Osteocyte (in vitro differentiated cells): Measurements from ENCODE around the gene PUM2. TPM values are rescaled to one million over a fixed set of nuclear protein-coding genes. Genes with fewer than 3 reads are reported as not detected.
A peak's percentile ranks its signal among the peaks of the same experiment; 100 is the strongest.

Experiments
- DNase-seq: peaks from one replicate; pipeline ENCODE4 v3.0.0; 2021; ENCODE audit warnings: mixed read lengths; ENCODE audit not compliant: unreplicated experiment; ENCODE audit errors: extremely low spot score
- H3K27ac Mint-ChIP-seq: one replicate; pipeline ENCODE4 v1.8.0; 2021; ENCODE audit warnings: mild to moderate bottlenecking, mixed read lengths; ENCODE audit not compliant: unreplicated experiment
- H3K27me3 Mint-ChIP-seq: one replicate; pipeline ENCODE4 v1.8.0; 2021; ENCODE audit warnings: mixed read lengths; ENCODE audit not compliant: unreplicated experiment
- H3K36me3 Mint-ChIP-seq: one replicate; pipeline ENCODE4 v1.8.0; 2021; ENCODE audit warnings: mixed read lengths; ENCODE audit not compliant: unreplicated experiment
- H3K4me1 Mint-ChIP-seq: one replicate; pipeline ENCODE4 v1.8.0; 2021; ENCODE audit warnings: mixed read lengths; ENCODE audit not compliant: unreplicated experiment
- H3K4me3 Mint-ChIP-seq: one replicate; pipeline ENCODE4 v1.8.0; 2021; ENCODE audit warnings: mild to moderate bottlenecking, moderate library complexity, mixed read lengths; ENCODE audit not compliant: unreplicated experiment
- H3K9me3 Mint-ChIP-seq: one replicate; pipeline ENCODE4 v1.8.0; 2021; ENCODE audit warnings: mixed read lengths; ENCODE audit not compliant: unreplicated experiment
- CTCF ChIP-seq: fragments of 200-600 bp; sonication (generic); IDR thresholded peaks from 2 replicates; pipeline ENCODE4 v1.5.0; 2021; ENCODE audit warnings: antibody characterized with exemption, mild to moderate bottlenecking, moderate library complexity
- total RNA-seq: library from RNA; stranded (reverse); gene quantifications from 2 replicates; pipeline ENCODE4 v1.2.1, GENCODE V29; 2021

The PUM2 gene
- total RNA-seq, 1 donor from 2014 or later: 82.2 TPM

GRCh38 chr2:20351555-20352229 lies 1.0 kb upstream of the PUM2 start:
- H3K4me1 Mint-ChIP-seq: peaks cover 28% of the 10 kb centered on the region
- TF ChIP-seq CTCF: no peak
- H3K27me3 Mint-ChIP-seq: no peaks in the 10 kb centered on the region
- no peaks in the 10 kb centered on the region for H3K36me3 Mint-ChIP-seq
- no peak overlapping the region for H3K4me3 Mint-ChIP-seq
- no peak overlapping the region for H3K27ac Mint-ChIP-seq
- no peaks in the 10 kb centered on the region for H3K9me3 Mint-ChIP-seq
- no peak for DNase-seq

- DNase-seq: peak; percentile 84
- peak overlapping the region; percentile 81 for H3K27ac Mint-ChIP-seq
- TF ChIP-seq CTCF: no peak
- H3K4me3 Mint-ChIP-seq: peak overlapping the region; percentile 93
- peaks cover 36% of the 10 kb centered on the region for H3K4me1 Mint-ChIP-seq
- no peaks in the 10 kb centered on the region for H3K27me3 Mint-ChIP-seq
- no peaks in the 10 kb centered on the region for H3K36me3 Mint-ChIP-seq
- H3K9me3 Mint-ChIP-seq: no peaks in the 10 kb centered on the region
Measured at GRCh38 chr2:20350041-20350712, 467 bp downstream of the PUM2 start.

GRCh38 chr2:20349513-20349921 lies 1.1 kb downstream of the PUM2 start:
- no peak for TF ChIP-seq CTCF
- Mint-ChIP-seq H3K4me3 (peak overlapping the region; percentile 93), H3K9me3 (no peaks in the 10 kb centered on the region), H3K27me3 (no peaks in the 10 kb centered on the region), H3K36me3 (no peaks in the 10 kb centered on the region), H3K4me1 (peaks cover 36% of the 10 kb centered on the region), H3K27ac (peak overlapping the region; percentile 81)
- no peak for DNase-seq

GRCh38 chr2:20348542-20348941 lies 2.1 kb downstream of the PUM2 start:
- DNase-seq: no peak
- TF ChIP-seq CTCF: no peak
- no peaks in the 10 kb centered on the region for H3K9me3 Mint-ChIP-seq
- H3K27ac Mint-ChIP-seq: peak overlapping the region; percentile 34
- H3K27me3 Mint-ChIP-seq: no peaks in the 10 kb centered on the region
- no peaks in the 10 kb centered on the region for H3K36me3 Mint-ChIP-seq
- peaks cover 42% of the 10 kb centered on the region for H3K4me1 Mint-ChIP-seq
- H3K4me3 Mint-ChIP-seq: peak overlapping the region; percentile 93

GRCh38 chr2:20346565-20347381 lies 3.9 kb downstream of the PUM2 start:
- Mint-ChIP-seq H3K4me1 (peaks cover 44% of the 10 kb centered on the region), H3K4me3 (no peak overlapping the region), H3K9me3 (no peaks in the 10 kb centered on the region), H3K36me3 (no peaks in the 10 kb centered on the region), H3K27me3 (no peaks in the 10 kb centered on the region), H3K27ac (no peak overlapping the region)
- DNase-seq: no peak
- TF ChIP-seq CTCF: no peak
